Raji (cell line): ENCODE measurements around the gene NEK1.

Experiments
- POLR2A ChIP-seq: IDR thresholded peaks from 2 replicates; pipeline ENCODE4 v1.6.1; 2011; ENCODE audit warnings: low read depth, low read length, control low read depth; ENCODE audit not compliant: insufficient read depth

The NEK1 gene

DNA sequence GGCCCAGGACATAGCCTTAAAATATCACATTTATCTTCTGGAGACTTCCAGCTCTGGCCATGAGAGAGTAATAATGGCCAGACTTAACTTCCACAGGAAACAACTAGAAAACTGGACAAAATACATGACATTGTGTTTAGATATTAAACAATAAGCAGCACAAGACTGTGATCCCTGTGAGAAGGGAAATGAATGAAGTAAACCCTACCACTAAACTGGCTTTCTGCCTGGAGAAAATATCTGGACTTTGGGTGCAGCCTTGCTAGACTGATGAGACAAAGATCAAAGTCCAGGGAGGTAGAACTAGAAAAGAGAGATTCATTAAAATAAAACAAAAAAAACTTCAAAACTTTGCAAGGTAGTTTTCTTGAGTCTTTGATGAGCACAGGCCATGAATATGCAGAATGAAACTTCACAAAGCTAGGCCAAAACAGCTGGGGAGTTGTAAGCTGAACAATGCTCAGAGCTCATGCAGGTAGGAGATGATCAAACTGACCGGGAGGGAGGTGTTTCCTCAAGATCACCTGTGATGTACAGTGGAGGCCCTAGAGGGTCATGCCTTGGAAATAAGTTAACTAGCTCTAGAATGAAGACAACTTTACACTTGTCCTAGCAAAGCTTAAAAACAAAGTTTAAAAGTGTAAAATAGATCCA, 194.6 kb downstream of the NEK1 start:
- TF ChIP-seq POLR2A: no peak

DNA sequence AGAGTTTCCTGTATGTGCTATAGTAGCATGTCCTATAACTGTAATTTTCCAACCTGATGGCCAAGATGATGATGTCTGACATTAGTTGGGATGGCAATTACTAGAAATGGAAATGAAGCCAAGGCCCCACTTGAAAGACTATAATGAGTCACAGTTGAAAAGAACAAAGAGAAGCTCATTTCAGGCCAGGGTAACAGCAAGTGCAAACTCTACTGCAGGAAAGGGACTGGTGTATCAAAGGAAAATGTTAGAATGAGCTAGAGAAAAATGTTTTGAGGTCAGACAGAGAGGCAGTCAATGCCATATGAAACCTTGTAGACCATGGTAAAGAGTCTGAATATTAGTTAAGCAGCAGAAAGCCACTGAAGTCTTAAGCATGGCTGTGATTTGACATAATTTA, 195.4 kb downstream of the NEK1 start:
- no peak for TF ChIP-seq POLR2A

DNA sequence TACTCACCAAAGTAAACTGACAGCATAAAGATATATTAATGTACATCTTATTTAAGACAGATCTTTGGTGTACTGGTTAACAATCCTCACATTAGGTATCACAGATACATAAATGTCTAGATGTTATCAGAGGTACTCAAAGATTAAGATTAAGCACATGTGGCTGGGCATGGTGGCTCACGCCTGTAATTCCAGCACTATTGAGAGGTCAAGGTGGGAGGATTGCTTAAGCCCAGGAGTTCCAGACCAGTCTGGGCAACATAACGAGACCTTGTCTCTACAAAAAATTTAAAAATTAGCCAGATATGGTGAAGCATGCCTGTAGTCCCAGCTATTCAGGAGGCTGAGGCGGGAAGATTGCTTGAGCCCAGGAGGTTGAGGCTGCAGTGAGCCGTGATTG, 195.9 kb downstream of the NEK1 start:
- no peak for TF ChIP-seq POLR2A

- TF ChIP-seq POLR2A: no peak
Measured at GRCh38 chr4:169414913-169415312, 197.5 kb downstream of the NEK1 start.

- TF ChIP-seq POLR2A: no peak
Measured at GRCh38 chr4:169412046-169412445, 200.3 kb downstream of the NEK1 start.

DNA sequence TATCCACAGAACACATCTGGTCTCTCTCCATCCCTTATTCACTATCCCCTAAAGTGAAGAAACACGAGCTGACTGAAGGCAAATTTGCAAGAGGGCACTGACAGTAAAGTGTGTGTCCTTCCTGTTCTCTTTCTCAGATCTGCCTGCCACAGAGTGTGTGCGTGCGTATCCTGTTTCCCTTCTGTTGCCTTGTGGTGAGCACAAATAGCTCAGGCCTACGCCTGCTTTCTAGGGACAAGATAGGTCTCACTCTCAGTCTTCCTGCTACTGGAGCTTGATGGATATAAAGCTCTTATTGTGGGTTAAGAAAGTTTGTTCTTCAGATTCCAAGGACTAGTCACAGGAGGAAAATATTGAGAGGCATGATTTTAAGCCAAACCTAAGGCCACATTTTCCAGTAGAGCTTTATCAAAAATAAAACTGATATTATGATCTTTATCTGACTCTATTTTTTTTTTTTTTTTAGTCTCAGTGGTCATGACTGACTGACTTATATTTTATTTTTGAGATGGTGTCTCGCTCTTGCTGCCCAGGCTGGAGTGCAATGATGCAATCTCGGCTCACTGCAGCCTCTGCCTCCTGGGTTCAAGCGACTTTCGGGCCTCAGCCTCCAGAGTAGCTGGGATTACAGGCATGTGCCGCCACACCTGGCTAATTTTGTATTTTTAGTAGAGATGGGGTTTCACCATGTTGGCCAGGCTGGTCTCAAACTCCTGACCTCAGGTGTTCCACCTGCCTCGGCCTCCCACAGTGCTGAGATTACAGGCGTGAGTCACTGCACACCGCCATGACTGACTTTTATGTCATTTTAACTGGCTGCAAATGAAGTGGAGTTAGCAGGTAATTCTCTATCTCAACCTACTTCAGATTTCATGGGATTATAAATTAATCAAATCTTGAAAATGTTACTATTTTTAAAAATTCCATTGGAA, 201.3 kb downstream of the NEK1 start:
- TF ChIP-seq POLR2A: no peak

- no peak for TF ChIP-seq POLR2A
Measured at GRCh38 chr4:169407217-169407845, 205.1 kb downstream of the NEK1 start.

DNA sequence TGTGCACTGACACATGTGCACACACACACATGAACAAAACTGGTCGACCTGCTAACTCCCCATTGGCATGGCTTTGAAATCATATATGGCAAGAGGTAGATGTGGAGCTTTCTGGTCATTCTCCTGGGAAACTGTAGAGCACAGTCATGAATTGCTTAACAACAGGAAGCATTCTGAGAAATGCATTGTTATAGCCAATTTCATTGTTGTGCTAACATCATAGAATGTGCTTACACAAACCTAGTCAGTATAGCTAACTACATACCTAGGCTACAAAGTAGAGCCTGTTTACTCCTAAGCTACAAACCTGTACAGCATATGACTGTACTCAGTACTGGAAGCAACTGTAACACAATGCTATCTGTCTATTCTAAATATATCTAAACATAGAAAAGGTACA, 207.4 kb downstream of the NEK1 start:
- no peak for TF ChIP-seq POLR2A

- no peak for TF ChIP-seq POLR2A
Measured at GRCh38 chr4:169400832-169401231, 211.6 kb downstream of the NEK1 start.

DNA sequence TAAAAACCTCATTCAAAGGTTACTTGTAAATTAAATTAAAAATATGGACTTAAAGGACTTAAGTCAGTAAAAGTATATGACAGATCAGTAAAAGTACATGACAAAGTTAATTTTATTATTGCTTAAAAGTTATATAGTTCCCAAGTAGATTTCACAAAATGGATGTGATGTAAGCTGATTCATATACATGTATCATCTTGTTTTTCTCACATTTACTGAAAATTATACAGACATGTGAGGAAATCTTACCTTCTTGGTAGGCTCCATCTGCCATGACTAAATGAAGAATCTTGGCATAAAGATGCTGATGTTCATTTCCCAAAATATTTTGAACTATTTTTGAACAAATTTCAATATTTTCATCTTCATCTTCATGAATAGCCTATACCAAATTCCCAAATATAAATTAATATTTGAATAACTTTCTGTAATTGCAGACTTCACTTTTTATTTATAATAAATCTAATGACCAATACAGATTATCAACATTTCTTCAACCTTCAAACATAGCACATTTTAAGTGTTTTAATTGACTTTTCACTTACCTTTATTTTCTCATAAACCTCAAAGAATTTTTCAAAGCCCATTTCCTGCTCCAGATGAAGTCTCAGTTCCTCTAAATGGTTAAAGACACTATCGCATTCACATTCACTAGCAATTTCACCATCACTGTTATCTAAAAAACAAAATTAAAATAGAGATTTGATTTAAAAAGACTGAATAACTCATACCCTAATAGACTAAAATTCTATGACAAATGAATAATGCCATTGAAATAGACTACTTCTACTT, 212.2 kb downstream of the NEK1 start:
- TF ChIP-seq POLR2A: no peak

DNA sequence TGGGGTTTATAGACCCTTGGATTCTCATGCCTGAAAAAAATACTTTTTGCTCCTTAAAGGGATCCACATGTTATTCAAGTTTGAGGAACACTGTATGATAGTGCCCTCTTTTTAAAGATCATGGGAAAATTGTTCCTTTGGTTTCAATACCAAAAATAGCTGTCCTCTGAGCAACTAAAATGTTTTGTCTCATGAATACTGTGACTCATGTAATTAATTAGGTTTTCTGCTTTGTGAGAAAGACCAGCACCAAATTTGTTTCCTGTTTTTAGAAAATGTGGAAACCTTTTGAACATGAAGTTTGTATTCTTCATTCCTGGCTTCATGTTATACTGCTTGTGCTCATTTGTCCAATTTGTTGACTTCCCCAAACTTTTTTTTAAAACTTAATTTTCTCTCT, 214.1 kb downstream of the NEK1 start:
- no peak for TF ChIP-seq POLR2A

DNA sequence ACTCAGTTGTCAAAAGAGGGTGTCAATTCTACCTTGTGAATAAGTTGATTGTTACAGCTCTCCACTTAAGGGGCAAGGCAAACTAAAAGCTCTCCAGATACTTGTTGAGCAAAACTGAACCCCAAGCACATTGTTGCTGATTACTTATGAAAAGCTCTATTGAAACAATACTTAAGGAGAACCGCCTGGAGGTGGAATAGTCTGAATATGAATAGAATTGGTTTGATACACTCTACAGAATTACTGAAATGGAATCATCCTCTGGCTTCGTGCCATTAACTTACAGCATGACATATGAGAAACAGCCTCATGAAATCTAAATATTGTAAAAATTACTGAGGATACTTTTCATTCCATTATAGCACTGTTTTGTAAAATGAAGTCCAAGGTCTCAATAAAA, 214.6 kb downstream of the NEK1 start:
- no peak for TF ChIP-seq POLR2A

GRCh38 chr4:169385376-169385775, 227.0 kb downstream of the NEK1 start:
- TF ChIP-seq POLR2A: no peak

DNA sequence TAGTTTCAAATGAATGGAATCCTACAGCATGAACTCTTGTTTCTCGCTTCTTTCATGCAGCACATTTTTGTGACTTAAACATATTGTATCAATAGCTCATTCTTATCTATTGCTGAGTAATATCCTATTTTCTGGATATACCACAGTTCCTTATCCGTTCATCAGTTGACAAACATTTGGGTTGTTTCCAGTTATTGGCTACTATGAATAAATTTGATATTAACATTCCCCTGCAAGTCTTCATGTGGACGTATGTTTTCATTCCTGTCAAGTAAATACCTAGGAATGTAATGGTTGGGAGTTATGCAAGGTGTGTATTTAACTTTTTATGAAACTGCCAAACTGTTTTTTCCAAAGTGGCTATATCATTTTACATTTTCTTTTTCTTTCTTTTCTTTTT, 227.6 kb downstream of the NEK1 start:
- TF ChIP-seq POLR2A: no peak

DNA sequence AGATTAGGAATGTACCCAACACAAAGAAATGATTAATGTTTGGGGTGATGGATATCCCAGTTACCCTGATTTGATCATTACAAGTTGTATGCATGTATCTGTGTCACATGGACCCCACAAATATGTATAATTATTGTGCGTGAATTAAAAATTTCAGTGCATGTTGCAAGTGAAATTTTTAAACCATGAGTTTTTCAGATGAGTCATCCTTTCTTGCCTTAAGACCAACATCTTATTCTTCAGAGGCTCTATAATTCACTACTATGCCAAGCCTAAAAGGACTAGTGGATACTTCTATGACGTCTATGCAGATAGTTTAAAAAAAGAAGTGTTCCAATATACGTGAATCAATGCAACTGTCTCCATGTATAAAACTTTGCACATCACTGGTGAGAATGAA, 228.7 kb downstream of the NEK1 start:
- TF ChIP-seq POLR2A: no peak

DNA sequence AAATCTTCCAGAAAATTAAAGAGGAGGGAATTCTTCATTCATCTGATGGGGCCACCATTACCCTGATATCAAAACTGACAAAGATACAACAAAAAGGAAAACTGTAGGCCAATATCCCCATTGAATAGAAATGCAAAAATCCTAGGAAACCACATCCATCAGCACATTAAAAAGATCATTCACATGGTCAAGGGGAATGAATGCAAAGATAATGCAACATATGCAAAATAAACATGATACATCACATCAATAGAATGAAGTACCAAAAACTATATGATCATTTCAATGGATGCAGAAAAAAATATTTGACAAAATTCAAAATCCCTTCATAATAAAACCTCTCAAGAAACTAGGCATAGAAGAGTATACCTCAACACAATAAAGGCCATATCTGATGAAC, 232.7 kb downstream of the NEK1 start:
- TF ChIP-seq POLR2A: no peak

GRCh38 chr4:169377367-169377766, 235.0 kb downstream of the NEK1 start:
- no peak for TF ChIP-seq POLR2A
